GM18505 (cell line): ENCODE measurements around the gene PDLIM5.
"Not testable (repeated sequence)": the region's sequence is repeated elsewhere in the genome, so short reads cannot be mapped to it uniquely, and the experiment has no call there.

ENCODE experiments used
- ATAC-seq: cut with Tn5 transposase; IDR thresholded peaks from one replicate; pipeline ENCODE4 v1.9.1; 2021; ENCODE audit not compliant: unreplicated experiment
- POLR2A ChIP-seq: IDR thresholded peaks from 4 replicates; pipeline ENCODE4 v1.6.1; 2011; ENCODE audit warnings: borderline replicate concordance; ENCODE audit not compliant: insufficient read depth, insufficient read length; ENCODE audit errors: extremely low read depth

Gene PDLIM5

DNA sequence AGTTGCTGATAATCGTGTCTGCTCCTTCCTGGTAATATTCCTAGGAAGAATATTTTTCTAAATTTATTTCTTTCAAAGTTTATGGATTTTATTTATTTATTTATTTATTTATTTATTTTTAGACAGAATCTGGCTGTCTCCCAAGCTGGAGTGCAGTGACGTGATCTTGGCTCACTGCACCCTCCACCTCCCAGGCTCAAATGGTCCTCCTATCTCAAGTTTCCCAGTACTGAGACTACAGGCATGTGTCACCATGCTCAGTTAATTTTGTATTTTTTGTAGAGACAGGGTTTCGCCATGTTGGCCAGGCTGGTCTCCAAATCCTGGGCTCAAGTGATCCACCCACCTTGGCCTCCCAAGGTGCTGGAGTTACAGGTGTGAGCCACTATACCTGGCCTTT lies 48.9 kb downstream of the PDLIM5 start:
- no peak for ATAC-seq
- TF ChIP-seq POLR2A: no peak

GRCh38 chr4:94504545-94504944 lies 52.8 kb downstream of the PDLIM5 start:
- TF ChIP-seq POLR2A: no peak
- ATAC-seq: no peak

GRCh38 chr4:94506822-94507221 lies 55.1 kb downstream of the PDLIM5 start:
- no peak for ATAC-seq
- TF ChIP-seq POLR2A: no peak

DNA sequence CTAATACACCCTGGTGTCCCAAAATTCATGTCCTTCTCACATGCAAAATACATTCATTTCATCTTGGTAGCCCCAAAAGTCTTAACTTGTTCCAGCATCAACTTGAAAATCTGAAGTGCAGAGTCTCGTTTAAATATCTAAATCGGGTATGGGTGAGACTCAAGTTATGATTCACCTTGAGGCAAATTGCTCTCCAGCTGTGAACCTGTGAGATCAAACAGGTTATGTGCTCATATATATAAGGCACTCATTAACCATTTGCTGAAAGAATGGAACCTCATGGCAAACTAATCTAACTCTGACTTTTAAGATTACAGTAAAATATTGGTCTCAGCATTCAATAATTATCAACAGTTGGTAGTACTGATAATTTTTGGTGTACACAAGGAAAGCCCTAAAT lies 55.5 kb downstream of the PDLIM5 start:
- ATAC-seq: no peak

DNA sequence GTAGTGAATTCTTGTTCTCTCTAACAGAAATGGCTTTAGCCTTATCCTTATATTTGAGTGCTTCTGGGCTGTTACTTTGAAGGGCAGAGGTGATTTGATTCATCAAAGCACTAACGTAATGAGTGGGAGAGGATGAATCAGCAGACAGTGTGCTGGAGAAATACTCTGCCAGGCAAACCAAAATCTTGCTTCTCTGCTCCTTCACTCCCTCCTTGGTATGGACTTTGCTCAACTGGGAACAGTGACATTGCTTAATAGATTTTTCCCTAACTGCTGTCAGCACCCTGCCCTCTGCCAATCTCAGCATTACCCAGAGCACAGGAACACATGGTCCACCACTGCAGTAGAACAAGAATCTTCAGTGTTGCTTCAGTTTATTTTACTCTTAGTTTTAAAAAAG lies 56.0 kb downstream of the PDLIM5 start:
- no peak for ATAC-seq
- no peak for TF ChIP-seq POLR2A

More for the DNA sequence above, 55.5 kb downstream of the PDLIM5 start:
- TF ChIP-seq POLR2A: no peak

GRCh38 chr4:94508296-94508695 lies 56.6 kb downstream of the PDLIM5 start:
- no peak for ATAC-seq
- no peak for TF ChIP-seq POLR2A

DNA sequence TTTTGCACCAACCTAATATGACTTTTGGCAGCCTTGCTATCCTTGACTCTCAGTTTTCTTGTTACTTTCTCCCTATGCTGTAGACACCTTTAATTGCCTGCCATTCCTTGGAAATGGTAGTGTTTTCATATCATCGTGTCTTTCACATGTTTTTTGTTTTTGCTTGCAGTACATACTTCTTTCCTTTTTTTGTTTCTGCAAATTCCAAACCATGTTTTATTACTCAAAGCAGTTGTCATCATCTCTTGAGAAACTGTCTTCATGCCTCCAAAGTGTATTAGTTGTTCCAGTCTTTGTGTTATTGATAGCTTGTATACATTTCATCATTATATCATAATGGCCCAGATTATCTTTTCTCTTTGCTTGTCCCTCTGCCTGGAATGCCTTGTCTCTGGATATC lies 57.1 kb downstream of the PDLIM5 start:
- no peak for ATAC-seq
- TF ChIP-seq POLR2A: no peak

DNA sequence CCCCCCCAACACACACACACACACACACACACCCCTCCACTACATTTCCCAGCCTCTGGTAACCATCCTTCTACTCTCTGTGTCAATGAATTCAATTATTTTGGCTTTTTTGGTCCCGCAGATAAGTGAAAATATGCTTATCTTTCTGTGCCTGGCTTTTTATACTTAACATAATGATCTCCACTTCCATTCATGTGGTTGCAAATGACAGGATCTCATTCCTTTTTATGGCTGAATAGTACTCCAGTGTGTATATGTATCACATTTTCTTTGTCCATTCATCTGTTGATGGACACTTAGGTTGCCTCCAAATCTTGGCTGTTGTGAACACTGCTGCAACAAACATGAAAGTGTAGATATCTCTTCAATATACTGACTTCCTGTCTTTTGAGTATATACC lies 59.8 kb downstream of the PDLIM5 start:
- no peak for ATAC-seq
- TF ChIP-seq POLR2A: no peak

DNA sequence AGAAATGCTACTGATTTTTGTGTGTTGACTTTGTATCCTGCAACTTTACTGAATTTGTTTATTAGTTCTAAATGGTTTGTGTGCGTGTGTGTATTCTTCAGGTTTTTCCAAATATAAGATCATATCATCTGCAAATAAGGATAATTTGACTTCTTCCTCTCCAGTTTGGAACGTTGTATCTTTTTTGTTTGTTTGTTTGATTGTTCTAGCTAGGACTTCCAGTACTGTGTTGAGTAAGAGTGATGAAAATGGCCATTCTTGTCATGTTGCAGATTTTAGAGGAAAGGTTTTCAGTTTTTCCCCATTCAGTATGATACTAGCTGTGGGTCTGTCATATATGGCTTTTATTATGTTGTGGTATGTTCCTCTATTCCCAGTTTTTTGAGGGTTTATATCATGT lies 61.8 kb downstream of the PDLIM5 start:
- not testable (repeated sequence) for ATAC-seq

- no peak for TF ChIP-seq POLR2A
- no peak for ATAC-seq
These were observed 63.6 kb downstream of the PDLIM5 start for GRCh38 chr4:94515365-94515764.

- TF ChIP-seq POLR2A: no peak
- no peak for ATAC-seq
These were observed 64.3 kb downstream of the PDLIM5 start for GRCh38 chr4:94516067-94516466.

GRCh38 chr4:94516999-94517398 lies 65.3 kb downstream of the PDLIM5 start:
- no peak for ATAC-seq
- no peak for TF ChIP-seq POLR2A

DNA sequence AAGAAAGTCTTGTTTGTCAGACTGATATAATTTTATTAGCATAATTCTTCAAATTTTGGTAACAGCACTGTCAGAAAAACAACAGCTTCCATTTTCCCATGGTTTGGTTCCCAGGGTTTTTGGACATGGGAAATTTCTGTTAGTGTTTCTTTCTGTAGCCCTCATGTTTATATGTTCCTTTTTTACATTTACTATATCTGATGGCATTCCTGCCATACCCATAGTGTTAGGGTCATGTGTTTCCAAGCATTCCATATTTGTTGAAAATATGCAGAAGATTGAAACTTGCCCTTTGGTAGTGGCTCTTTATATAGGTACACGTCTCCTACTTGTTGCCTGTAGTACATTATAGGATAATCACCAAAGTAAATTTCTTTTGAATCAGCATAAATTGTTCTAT lies 65.8 kb downstream of the PDLIM5 start:
- ATAC-seq: no peak
- TF ChIP-seq POLR2A: no peak

- no peak for TF ChIP-seq POLR2A
- peak; percentile 42 for ATAC-seq
These were observed 67.3 kb downstream of the PDLIM5 start for GRCh38 chr4:94519019-94519418.
